OCI-LY7 (cell line): ENCODE measurements around the gene SYN1.

Source experiments
- EZH2phosphoT487 ChIP-seq: fragments of 200-600 bp; sonication (generic); IDR thresholded peaks from 2 replicates; pipeline ENCODE4 v1.6.1; 2018; ENCODE audit warnings: low read depth, borderline replicate concordance, mild to moderate bottlenecking, mixed run types, antibody characterized with exemption, low read length, moderate library complexity, mixed read lengths
- TF ChIP-seq, protein P1 (sequence below): fragments of 200-600 bp; sonication (generic); conservative IDR thresholded peaks from 2 replicates; pipeline ENCODE4 v1.5.1; 2014; ENCODE audit warnings: mild to moderate bottlenecking, antibody characterized with exemption, low read length, moderate library complexity, mixed read lengths

DNA sequence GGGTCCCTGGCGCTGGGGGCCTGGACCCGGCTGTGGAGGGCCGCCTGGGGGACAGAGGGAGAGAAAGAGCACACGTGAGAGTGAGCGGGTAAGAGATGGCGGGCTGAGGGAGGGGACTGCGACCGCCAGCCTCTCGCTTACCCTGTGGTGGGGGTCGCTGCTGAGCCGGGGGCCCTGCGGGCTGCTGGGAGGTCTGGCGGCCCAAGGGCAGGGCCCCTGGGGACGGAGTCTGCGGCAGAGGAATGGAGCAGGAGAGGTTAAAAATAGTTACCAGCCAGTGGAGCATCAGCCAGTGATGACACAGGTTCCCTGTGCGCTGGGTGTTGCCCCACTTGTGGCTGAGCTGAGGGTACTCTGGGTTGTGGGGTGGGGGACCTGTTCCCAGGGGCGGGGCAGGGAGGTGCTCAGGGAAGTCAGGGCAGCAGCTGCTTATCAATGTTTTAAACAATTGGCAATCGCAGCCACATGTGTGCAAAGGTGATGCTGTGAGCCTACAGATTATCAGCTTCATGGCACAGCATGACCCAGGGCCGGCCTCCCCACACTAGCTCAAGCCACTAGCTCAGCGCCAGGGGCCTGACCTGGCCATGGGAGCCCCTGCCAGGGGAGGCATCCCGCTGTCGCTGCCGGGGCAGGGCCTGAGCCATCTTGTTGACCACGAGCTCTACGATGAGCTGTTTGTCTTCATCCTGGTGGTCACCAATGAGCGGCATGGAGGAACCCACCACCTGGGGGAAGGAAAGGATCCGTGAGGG is 44.9 kb downstream of the SYN1 start:
- TF ChIP-seq EZH2phosphoT487: no peak
- TF ChIP-seq, protein P1, sequence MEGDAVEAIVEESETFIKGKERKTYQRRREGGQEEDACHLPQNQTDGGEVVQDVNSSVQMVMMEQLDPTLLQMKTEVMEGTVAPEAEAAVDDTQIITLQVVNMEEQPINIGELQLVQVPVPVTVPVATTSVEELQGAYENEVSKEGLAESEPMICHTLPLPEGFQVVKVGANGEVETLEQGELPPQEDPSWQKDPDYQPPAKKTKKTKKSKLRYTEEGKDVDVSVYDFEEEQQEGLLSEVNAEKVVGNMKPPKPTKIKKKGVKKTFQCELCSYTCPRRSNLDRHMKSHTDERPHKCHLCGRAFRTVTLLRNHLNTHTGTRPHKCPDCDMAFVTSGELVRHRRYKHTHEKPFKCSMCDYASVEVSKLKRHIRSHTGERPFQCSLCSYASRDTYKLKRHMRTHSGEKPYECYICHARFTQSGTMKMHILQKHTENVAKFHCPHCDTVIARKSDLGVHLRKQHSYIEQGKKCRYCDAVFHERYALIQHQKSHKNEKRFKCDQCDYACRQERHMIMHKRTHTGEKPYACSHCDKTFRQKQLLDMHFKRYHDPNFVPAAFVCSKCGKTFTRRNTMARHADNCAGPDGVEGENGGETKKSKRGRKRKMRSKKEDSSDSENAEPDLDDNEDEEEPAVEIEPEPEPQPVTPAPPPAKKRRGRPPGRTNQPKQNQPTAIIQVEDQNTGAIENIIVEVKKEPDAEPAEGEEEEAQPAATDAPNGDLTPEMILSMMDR: no peak
